Measurements from ENCODE around the gene ENO4. TPM values are rescaled to one million over a fixed set of nuclear protein-coding genes. Genes with fewer than 3 reads are reported as not detected.
A peak's percentile ranks its signal among the peaks of the same experiment; 100 is the strongest.

Gene ENO4
- total RNA-seq, 1 experiment from 2014 or later, result 0.12 TPM

DNA sequence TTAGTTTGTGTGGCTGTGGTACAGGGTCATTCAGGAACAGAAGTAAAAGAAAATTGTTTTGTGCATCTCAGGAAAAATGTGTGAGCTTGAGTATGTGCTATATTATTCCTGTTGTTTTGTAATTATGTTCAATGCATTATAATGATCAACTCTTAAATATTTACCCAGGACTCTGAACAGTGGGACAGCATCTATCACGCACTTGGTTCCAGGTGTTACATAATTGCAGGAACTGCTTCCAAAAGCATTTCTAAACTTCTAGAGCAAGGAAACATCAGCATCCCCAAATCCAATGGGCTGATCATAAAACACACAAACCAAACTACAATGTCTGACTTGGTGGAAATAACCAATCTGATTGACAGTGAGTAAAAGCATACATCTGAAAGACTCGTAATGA, 26.6 kb downstream of the ENO4 start:
- H3K4me1 Mint-ChIP-seq (ENCODE audit: low read depth, unreplicated experiment), result no peaks in the 10 kb centered on the region
- no TSS peak for BruUV-seq (replicated peaks)
- intact Hi-C loops (cut with micrococcal nuclease; ENCODE audit: unreplicated experiment), result no loop called here
- no peaks in the 10 kb centered on the region for H3K27me3 Mint-ChIP-seq (ENCODE audit: unreplicated experiment)
- CTCF ChIA-PET, result no interaction called here
- no peak overlapping the region for H3K4me3 Mint-ChIP-seq (ENCODE audit: low read depth, unreplicated experiment)
- DNase-seq, result no peak
- H3K9me3 Mint-ChIP-seq (ENCODE audit: low read depth, unreplicated experiment), result peaks cover 2% of the 10 kb centered on the region
- H3K27ac Mint-ChIP-seq (ENCODE audit: unreplicated experiment), result no peak overlapping the region
- no peaks in the 10 kb centered on the region for H3K36me3 Mint-ChIP-seq (ENCODE audit: insufficient read depth, unreplicated experiment)
- TF ChIP-seq, protein P1, sequence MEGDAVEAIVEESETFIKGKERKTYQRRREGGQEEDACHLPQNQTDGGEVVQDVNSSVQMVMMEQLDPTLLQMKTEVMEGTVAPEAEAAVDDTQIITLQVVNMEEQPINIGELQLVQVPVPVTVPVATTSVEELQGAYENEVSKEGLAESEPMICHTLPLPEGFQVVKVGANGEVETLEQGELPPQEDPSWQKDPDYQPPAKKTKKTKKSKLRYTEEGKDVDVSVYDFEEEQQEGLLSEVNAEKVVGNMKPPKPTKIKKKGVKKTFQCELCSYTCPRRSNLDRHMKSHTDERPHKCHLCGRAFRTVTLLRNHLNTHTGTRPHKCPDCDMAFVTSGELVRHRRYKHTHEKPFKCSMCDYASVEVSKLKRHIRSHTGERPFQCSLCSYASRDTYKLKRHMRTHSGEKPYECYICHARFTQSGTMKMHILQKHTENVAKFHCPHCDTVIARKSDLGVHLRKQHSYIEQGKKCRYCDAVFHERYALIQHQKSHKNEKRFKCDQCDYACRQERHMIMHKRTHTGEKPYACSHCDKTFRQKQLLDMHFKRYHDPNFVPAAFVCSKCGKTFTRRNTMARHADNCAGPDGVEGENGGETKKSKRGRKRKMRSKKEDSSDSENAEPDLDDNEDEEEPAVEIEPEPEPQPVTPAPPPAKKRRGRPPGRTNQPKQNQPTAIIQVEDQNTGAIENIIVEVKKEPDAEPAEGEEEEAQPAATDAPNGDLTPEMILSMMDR (IDR thresholded peaks at IDR 0.05; ENCODE audit: unreplicated experiment), result no peak

DNA sequence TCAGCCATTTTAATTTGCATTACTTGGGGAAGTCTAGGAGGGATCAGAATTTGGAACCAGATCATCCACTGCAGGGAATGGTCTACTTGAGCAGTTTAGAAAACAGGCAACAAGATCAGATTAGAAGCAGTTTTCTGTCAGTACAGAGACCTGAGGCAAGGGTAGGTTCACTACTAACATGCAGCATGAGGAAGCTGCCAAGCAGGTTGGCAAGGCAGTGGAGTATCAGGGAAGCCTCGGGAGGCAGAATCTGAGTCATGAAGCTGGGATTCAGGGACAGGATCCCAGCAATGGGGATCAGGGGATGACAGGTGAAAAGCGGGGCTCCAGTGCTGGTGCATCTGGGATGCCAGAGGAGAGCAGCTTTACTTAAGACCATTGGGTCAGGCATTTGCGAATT, 28.1 kb downstream of the ENO4 start:
- BruUV-seq (replicated peaks), result no TSS peak
- intact Hi-C loops (cut with micrococcal nuclease; ENCODE audit: unreplicated experiment), result no loop called here
- no peaks in the 10 kb centered on the region for H3K27me3 Mint-ChIP-seq (ENCODE audit: unreplicated experiment)
- TF ChIP-seq, protein P1 (IDR thresholded peaks at IDR 0.05; ENCODE audit: unreplicated experiment), result no peak
- H3K27ac Mint-ChIP-seq (ENCODE audit: unreplicated experiment), result no peak overlapping the region
- H3K4me3 Mint-ChIP-seq (ENCODE audit: low read depth, unreplicated experiment), result no peak overlapping the region
- peaks cover 1% of the 10 kb centered on the region for H3K9me3 Mint-ChIP-seq (ENCODE audit: low read depth, unreplicated experiment)
- no peak for DNase-seq
- no peaks in the 10 kb centered on the region for H3K4me1 Mint-ChIP-seq (ENCODE audit: low read depth, unreplicated experiment)
- CTCF ChIA-PET, result interaction anchor here (0.6 kb wide), 1 partner anchor 268 kb away, joined by 4 read pairs; no protein-coding TSS in a partner anchor
- H3K36me3 Mint-ChIP-seq (ENCODE audit: insufficient read depth, unreplicated experiment), result no peaks in the 10 kb centered on the region

DNA sequence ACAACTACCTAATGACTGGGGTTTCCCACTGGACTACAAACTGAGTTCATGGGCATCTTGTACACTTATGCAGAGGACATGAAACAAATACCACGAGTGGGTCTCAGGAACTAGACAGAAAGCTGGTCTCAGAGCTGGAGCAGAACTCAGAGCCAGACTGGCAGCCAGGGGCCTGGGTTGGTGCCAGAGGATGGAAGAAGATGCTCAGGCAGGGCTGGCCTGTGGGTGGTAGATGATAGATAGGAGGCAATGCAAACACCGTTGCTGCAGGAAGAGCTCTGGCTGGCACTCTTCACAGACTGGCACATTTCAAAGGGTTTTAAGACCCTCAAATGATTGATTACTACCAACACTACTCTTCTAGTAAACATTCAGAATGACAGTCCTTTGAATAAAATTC, 28.8 kb downstream of the ENO4 start:
- BruUV-seq (replicated peaks), result TSS peak; percentile 15
- Mint-ChIP-seq H3K4me3 (ENCODE audit: low read depth, unreplicated experiment) (no peak overlapping the region), H3K9me3 (ENCODE audit: low read depth, unreplicated experiment) (no peaks in the 10 kb centered on the region), H3K36me3 (ENCODE audit: insufficient read depth, unreplicated experiment) (no peaks in the 10 kb centered on the region), H3K4me1 (ENCODE audit: low read depth, unreplicated experiment) (no peaks in the 10 kb centered on the region), H3K27me3 (ENCODE audit: unreplicated experiment) (no peaks in the 10 kb centered on the region), H3K27ac (ENCODE audit: unreplicated experiment) (no peak overlapping the region)
- DNase-seq, result no peak
- TF ChIP-seq, protein P1 (IDR thresholded peaks at IDR 0.05; ENCODE audit: unreplicated experiment), result no peak
- intact Hi-C loops (cut with micrococcal nuclease; ENCODE audit: unreplicated experiment), result no loop called here
- CTCF ChIA-PET, result no interaction called here

DNA sequence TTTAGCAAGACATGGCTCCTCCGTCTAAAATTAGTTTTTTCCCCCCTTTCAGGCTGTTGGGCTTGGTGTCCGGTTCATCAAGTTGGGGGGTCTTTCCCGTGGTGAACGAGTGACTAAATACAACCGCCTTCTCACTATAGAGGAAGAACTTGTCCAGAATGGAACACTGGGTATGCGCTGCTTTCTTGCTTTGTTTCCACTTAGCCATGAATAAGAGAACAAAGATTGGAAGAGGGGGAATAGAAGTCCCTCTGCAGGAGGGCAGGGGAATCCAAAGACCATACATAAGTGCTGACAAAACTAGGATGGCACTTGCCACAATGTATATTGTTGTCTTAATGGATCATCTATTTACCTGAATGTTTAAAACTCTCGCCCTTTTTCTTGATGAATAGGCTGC, 30.5 kb downstream of the ENO4 start:
- H3K27me3 Mint-ChIP-seq (ENCODE audit: unreplicated experiment), result no peaks in the 10 kb centered on the region
- CTCF ChIA-PET, result no interaction called here

More for the DNA sequence above, 30.5 kb downstream of the ENO4 start:
- H3K27ac Mint-ChIP-seq (ENCODE audit: unreplicated experiment), result no peak overlapping the region
- no peaks in the 10 kb centered on the region for H3K36me3 Mint-ChIP-seq (ENCODE audit: insufficient read depth, unreplicated experiment)
- no TSS peak for BruUV-seq (replicated peaks)
- intact Hi-C loops (cut with micrococcal nuclease; ENCODE audit: unreplicated experiment), result no loop called here
- no peak overlapping the region for H3K4me3 Mint-ChIP-seq (ENCODE audit: low read depth, unreplicated experiment)
- H3K4me1 Mint-ChIP-seq (ENCODE audit: low read depth, unreplicated experiment), result no peaks in the 10 kb centered on the region
- no peaks in the 10 kb centered on the region for H3K9me3 Mint-ChIP-seq (ENCODE audit: low read depth, unreplicated experiment)
- TF ChIP-seq, protein P1 (IDR thresholded peaks at IDR 0.05; ENCODE audit: unreplicated experiment), result no peak
- DNase-seq, result no peak

All from Calu3 (cell line).